DMS153 treated with DMSO at 0.1 percent for 48 hours (cell line): ENCODE data around the gene GPHN.
"Not testable (repeated sequence)": the region's sequence is repeated elsewhere in the genome, so short reads cannot be mapped to it uniquely, and the experiment has no call there.

ENCODE experiments used
- DNase-seq: peaks from one replicate; lab custom pipeline; 2025; ENCODE audit not compliant: unreplicated experiment; lab: John Stamatoyannopoulos, UW

Gene GPHN

DNA sequence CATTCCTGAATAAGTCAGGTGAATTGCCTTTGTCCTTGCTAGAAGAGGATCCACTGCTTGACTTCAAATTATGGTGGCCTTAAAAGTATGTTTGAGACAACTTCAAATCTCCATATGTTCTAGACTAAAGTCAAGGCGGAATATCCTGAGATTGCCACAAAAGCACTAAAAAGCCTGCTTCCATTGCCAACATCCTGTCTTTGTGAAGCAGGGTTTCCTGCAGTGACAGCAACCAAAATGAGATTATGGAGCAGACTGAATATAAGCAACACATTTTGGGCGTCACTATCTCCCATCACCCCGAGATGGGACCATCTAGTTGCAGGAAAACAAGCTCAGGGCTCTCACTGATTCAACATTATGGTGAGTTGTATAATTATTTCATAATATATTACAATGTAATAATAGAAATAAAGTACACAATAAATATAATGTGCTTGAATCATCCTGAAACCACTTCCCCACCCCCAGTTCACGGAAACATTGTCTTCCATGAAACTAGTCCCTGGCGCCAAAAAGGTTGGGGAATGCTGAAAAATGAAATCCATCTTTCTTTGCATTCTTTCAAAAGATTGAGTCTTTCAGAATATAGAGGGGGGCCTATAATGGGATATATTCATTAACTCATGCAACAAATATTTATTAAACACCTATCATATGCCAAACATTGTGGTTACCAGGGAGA lies 143.7 kb downstream of the GPHN start:
- DNase-seq = no peak

DNA sequence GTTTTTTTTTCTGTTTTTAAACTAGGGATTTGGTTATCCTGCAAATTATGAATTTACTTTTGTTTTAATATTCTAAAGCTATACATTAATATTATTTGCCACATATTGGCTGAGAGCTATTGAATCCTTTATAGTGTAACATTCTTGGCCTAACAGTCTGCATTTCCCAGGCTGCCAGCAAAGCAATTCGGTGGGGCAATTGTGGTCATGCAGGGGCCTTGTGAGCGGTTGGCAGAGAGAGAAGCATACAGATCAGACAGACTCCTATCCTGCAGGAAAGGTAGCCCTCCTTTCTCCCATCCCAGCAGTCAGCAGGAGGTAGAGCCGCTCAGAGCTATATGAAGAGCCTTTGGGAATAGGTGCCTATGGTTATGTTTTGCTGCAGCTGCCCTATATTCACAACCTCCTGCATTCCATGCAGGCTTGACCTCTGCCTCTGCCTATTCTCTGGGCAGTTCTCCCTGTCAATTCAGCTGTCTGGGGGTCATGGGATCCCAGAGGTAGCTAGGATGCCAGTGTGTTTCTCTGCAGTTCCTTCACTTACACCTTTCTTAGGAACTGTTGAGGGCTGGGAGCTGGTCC lies 144.7 kb downstream of the GPHN start:
- no peak for DNase-seq

DNA sequence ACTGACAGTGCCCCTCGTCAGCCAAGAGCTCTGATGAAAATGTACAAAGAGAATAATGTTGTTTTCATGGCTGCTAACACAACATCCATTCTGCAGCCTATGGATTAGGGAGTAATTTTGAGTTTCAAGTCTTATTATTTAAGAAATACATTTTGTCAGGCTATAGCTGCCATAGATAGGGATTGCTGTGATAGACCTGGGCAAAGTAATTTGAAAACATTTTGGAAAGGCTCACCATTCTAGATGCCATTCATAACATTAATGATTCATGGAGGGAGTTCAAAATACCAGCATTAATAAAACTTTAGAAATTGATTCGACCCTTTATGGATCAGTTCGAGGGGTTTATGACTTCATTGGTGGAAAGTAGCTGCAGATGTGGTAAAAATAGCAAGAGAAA lies 149.8 kb downstream of the GPHN start:
- DNase-seq = no peak

DNA sequence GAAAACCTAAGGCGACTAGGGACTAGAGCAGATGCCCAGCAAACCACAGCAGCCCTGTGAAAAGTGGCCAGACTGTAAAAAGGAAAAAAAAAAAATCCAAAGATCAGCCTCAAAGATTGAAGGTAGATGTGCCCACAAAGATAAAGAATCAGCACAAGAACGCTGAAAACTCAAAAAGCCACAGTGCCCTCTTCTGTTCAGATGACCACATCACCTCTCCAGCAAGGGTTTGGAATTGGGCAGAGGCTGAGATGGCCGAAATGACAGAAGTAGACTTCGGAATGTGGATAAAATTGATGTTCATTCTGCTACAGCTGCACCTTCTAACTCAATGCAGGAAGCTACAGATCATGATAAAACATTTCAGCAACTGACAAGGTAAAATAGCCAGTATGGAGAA lies 154.4 kb downstream of the GPHN start:
- DNase-seq = no peak

GRCh38 chr14:66677780-66678179 lies 169.8 kb downstream of the GPHN start:
- no peak for DNase-seq

- no peak for DNase-seq
These were observed 172.3 kb downstream of the GPHN start for GRCh38 chr14:66680216-66680615.

- DNase-seq = no peak
These were observed 188.4 kb downstream of the GPHN start for GRCh38 chr14:66696326-66696725.

DNA sequence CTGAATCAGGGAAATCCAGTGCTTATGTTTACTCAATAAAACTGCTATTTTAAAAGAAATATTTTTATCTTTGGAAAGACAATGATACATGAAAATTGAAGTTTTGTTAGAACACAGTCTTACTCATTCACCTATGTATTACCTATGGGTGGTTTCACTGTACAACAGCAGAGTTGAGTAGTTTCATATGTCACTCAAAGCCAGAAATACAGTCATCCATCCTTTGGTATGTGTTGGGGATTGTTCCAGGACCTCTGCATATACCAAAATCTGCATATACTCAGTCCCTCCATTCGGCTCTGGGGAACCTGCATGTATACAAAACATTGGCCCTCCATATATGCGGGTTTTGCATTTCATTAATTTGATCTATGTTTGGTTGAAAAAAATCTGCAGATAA lies 190.6 kb downstream of the GPHN start:
- no peak for DNase-seq

- no peak for DNase-seq
These were observed 193.9 kb downstream of the GPHN start for GRCh38 chr14:66701813-66702212.

DNA sequence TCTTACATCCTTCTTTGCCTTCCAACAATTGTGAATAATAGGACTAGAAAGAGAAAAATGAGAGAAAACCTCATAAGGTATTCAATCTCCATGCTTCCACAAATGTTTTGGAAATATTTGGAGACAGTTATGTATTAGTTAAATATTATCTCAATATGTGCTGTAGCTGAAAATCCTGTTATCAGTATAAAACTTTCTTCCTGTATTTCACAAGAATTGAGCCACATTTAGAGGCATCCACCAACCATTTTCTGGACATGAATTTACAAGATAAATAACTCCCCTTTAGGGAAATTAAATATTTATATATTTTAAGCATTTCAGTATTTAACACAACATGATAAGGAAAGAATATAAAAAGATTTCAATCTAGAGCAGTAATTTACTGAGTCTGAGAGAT lies 200.3 kb downstream of the GPHN start:
- DNase-seq = no peak

GRCh38 chr14:66709291-66709690 lies 201.3 kb downstream of the GPHN start:
- no peak for DNase-seq

GRCh38 chr14:66714291-66714690 lies 206.3 kb downstream of the GPHN start:
- DNase-seq = not testable (repeated sequence)

DNA sequence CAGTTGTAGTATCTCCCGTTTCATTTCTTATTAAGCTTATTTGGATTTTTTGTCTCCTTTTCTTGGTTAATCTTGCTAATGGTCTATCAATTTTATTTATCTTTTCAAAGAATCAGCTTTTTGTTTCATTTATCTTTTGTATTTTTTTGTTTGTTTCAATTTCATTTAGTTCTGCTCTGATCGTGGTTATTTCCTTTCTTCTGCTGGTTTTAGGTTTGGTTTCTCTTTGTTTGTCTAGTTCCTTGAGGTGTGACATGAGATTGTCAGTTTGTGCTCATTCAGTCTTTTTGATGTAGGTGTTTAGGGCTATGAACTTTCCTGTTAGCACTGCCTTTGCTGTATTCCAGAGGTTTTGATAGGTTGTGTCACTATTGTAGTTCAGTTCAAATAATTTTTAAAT lies 207.4 kb downstream of the GPHN start:
- DNase-seq = not testable (repeated sequence)

DNA sequence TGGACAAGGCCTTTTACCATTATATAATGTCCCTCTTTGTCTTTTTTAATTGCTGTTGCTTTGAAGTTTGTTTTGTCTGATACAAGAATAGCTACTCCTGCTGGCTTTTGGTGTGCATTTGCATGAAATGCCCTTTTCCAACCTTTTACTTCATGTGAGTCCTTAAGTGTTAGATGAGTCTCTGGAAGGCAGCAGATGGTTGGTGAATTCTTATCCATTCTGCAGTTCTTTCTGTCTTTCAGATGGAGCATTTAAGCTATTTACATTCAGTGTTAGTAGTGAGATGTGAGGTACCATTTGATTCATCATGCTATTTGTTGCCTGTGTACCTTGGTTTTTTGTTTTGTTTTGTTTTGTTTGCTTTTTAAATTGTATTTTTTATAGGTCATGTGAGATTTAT lies 208.3 kb downstream of the GPHN start:
- no peak for DNase-seq

GRCh38 chr14:66717561-66718140 lies 209.7 kb downstream of the GPHN start:
- DNase-seq = no peak

DNA sequence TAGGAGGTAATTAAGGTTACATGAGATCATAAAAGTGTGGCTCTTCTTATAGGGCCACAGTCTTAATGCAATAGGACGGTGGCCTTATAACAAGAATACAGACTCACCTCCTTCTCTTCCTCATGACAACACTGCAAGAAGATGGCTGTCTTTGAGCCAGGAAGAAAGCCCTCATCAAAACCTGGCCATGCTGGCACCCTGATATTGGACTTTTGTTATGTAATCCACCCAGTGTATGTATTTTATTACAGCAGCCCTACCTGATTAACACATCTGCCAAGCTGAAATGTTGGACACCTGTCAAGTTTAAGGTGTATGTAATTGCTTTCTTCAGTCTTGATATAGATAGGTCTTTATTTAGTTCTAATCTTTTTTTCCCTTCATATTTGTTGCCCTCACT lies 217.0 kb downstream of the GPHN start:
- no peak for DNase-seq

- DNase-seq = not testable (repeated sequence)
These were observed 223.4 kb downstream of the GPHN start for GRCh38 chr14:66731298-66731697.

GRCh38 chr14:66735853-66736252 lies 227.9 kb downstream of the GPHN start:
- no peak for DNase-seq

- no peak for DNase-seq
These were observed 231.9 kb downstream of the GPHN start for GRCh38 chr14:66739826-66740225.

DNA sequence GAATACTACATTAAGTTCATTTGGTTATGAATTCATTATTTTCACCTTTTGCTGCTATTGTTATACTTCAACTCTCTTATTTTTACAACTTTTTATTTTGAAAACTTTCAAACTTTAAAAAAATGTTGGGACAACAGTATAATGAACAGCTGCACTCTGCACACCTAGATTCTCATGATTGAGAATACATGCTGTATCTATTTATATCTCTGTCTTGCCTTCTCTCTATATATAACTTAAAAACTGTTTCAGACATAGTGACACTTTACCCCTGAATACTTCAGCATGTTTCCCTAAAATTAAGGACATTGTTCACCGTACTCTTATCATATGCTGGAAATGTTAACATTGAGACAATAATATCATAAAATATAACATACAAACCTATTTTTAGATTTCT lies 237.1 kb downstream of the GPHN start:
- DNase-seq = no peak

DNA sequence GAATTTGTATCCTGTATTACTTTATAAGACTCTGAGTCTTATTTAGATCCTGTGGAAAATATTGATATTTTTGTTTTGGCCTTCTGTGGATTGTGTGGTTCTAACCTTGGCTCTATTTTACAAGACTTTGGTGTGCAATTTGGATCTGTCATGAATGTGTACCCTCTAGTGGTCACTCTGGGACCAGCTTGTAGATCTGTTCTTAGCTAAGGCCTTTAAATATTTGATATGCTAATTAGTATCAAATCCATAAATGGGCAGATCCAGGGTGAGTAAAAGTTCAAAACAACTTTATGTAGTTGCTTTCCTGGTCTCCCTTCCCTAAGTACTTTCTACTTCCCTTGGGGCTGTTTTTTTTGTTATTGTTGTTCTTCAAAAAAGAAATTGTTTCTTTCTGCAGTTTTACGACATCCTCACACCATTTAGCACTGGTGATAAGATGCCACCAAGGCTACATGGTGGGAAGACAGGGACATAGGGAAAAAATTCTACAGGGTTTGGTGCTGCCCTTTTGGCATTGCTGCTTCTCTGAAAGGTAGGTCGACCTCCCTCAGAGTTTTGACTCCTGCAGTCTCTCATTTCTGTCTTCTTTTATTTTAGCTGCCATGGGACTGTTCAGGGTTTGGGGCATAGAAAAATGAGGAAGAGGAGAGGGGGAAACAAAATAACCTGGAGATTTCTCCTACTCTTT lies 238.5 kb downstream of the GPHN start:
- no peak for DNase-seq

DNA sequence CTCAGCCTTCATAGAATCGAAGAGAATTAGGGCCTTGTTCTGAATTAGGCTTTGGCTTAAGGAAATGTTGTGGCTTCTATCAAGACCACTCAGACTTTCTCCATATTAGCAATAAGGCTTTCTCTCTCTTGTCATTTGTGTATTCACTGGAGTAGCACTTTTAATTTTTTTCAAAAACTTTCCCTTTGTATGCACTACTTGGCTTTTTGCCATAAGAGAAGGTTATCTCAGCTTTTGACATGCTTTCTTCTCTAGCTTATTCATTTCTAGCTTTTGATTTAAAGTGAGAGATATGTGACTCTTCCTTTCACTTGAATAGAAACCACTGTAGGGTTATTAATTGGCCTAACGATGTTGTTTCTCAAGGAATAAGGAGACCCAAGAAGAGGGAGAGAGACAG lies 244.2 kb downstream of the GPHN start:
- no peak for DNase-seq
